ENCODE measurements around the gene FNBP1.
"Not testable (repeated sequence)": the region's sequence is repeated elsewhere in the genome, so short reads cannot be mapped to it uniquely, and the experiment has no call there.

FNBP1 gene

GRCh38 chr9:129918296-129918950, 124.6 kb downstream of the FNBP1 start:
- no peak for DNase-seq (ENCODE audit: low spot score)

DNA sequence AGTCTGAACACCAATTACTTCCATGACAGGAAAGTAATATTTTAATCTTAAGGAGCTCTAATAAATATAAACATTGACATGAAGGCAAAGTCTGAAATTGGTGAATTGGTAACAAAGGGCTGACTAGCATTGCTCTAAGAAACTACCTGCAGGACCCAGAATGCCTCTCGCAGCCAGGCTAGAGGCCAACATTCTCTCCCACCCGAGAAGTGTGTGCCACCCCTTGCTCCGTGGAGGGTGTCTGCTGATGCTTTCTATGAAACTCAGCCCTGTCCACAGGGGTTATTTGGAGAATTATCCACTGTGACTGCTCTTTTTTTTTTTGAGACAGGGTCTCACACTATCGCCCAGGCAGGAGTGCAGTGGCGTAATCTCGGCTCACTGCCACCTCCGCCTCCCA, 126.3 kb downstream of the FNBP1 start:
- DNase-seq (ENCODE audit: low spot score): no peak

DNA sequence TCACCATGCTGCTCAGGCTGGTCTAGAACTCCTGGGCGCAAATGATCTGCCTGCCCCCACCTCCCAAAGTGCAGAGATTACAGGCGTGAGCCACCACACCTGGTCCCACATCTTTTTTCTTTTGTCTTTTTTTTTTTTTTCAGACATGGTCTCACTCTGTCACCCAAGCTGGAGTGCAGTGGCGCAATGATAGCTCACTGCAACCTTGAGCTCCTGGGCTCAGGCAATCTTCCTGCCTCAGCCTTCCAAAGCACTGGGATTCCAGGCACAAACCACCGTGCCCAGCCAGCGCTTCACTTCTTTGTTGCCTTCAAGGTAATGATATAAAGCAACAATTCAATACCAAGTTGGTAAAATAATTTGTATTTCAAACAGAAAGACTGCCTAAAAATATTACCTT, 128.9 kb downstream of the FNBP1 start:
- DNase-seq (ENCODE audit: low spot score): no peak

DNA sequence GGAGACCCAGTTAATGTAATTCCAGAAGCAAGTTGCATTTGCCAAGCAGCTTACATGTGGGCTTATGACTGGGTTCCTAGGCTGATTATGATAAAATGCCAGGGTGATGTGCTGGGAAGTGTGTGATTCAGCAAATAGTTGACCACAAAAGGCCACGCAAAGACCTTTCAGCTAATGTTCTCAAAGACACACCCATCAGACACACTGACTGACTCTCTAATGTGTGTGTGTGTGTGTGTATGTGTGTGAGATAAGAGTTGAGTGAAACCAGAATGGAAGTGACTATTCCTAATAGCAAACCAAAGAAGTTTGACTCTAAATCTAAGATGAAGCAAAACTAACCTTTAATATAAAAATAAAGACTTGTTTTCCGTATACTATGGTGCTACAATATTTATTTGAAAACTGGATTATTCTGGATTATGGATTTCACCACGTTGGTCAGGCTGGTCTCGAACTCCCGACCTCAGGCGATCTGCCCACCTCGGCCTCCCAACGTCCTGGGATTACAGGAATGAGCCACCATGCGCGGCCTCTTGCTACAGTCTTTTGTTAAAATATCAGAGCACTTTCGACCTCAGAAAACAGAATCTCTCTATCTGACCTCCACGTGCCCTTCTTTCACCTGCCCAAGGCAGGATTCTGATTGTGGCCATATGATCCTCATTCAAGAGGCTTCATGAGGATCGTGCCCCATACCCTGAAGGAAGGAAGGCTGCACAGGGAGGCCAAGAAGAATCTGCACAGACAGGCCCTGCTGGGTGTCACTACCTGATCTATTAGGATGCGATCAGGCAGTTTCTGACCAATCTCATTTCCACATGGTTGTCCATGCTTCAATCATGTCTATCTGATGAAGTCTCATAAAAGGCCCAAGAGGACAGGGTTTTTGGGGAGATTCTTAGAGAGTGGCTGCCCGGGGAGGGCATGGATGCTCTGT, 132.1 kb downstream of the FNBP1 start:
- no peak for DNase-seq (ENCODE audit: low spot score)

GRCh38 chr9:129909851-129910250, 133.1 kb downstream of the FNBP1 start:
- no peak for DNase-seq (ENCODE audit: low spot score)

DNA sequence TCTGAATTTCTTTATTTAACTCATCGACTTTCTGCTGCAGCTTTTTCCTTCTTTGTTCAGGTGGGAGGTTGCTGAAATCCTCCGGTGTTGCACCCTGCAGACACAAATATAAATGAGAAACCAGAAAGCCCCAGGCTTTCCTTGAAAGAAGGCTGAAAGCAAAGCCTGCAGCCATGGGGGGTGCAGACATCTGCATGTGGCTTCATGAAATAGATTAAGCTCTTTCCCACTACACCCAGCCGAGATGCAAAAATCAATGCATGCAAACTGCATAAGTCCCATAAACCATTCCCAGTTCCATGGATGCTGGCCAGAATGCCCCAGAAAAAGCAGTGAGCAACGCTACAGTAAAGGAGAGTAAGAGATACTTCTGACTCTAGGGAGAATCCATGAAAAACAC, 134.1 kb downstream of the FNBP1 start:
- DNase-seq (ENCODE audit: low spot score): no peak

- no peak for DNase-seq (ENCODE audit: low spot score)
Measured at GRCh38 chr9:129907201-129907600, 135.8 kb downstream of the FNBP1 start.

DNA sequence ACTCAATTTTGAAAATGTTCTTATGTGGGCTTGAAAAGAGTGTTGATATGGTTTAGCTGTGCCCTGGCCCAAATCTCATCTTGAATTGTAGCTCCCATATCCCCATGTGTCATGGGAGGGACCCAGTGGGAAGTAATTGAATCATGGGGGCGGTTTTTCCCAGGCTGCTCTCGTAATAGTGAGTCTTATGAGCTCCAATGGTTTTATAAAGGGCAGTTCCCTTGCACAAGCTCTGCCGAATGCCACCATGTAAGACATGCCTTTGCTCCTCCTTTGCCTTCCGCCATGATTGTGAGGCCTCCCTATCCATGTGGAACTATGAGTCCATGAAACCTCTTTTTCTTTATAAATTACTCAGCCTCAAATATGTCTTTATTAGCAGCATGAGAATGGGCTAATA, 136.7 kb downstream of the FNBP1 start:
- DNase-seq (ENCODE audit: low spot score): no peak

DNA sequence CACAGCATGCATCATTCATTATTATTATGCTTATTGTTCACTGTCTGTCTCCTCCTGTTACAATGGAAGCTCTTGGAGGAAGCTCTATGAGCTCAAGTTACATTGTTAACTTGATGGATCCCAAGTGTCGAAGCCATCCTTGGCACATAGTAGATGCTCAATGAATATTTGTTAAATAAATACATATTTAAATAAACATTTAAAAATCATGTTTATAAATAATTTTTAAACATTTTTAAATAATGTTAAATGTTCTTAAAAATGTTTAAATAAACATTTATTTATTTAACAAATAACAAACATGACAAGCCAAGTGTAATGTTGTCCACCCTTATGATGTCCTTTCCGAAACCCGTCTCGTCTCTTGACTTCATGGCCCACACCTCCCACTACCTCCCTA, 138.3 kb downstream of the FNBP1 start:
- no peak for DNase-seq (ENCODE audit: low spot score)

GRCh38 chr9:129902740-129903134, 140.3 kb downstream of the FNBP1 start:
- no peak for DNase-seq (ENCODE audit: low spot score)

GRCh38 chr9:129901993-129902739, 140.8 kb downstream of the FNBP1 start:
- DNase-seq (ENCODE audit: low spot score): no peak

DNA sequence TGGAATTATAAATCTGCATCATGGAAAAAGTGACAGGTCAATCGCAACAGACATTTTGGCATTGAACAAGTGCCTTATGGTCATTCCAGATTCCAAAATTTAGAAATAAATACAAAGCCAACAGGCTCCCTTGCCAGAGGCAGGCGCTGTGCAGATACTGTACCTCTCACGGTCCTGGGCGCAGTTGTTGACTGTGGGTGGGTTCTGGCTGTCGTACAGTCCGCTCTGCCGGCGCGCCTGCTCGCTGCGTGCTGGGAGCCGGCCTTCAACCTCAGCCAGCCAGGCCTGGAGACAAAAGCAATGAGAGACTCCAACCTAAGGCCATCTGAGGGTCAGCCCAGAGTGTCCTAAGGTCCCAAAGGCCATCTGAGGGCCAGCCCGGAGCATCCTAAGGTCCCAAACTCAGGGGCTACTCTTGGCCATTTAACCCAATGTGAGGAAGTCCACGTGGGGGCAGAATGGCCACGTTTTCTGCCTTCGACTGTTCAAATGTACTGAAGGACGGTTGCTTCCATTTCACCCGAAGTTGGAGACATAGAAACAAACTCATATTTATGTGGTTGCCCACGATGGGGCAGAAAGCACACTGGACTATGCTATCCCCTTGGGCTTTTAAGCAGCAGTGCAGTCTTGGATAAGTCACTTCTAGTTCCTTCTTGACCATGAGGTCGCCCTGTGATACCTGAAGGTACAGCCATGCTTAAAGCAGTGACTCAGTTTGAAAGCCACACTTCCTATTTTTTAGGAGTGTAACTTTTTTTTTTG, 142.5 kb downstream of the FNBP1 start:
- DNase-seq (ENCODE audit: low spot score): no peak

DNA sequence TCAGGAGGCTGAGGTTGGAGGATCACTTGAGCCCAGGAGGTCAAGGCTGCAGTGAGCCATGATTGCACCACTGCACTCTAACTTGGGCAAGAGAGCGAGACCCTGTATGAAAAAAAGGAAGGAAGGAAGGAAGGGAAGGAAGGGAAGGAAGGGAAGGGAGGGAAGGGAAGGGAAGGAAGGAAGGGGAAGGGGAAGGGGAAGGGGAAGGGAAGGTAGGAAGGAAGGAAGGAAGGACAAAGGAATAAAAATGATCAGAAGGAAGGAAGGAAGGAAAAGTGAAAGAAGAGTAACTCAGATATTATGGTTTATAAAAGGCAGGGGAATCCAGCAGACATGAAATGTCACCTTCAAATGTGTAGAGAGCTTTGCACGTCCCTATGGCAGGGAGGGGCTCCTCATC, 143.4 kb downstream of the FNBP1 start:
- no peak for DNase-seq (ENCODE audit: low spot score)

DNA sequence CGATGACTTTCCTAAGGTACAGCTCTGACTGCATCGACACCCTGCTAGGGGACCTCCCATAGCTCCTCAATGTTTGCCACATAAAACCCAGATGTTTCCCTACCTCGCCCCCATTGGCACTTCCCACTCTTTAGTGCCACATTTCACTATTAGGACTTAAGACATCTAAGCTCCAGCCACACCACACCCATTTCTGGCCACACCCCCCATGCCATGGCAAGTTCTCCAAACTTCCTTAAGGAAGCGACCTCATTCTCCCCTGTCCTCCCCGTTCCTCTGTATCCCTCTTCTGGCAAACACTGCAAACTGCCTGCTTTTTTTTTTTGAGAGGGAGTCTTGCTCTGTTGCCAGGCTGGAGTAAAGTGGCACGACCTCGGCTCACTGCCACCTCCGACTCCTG, 144.8 kb downstream of the FNBP1 start:
- no peak for DNase-seq (ENCODE audit: low spot score)

DNA sequence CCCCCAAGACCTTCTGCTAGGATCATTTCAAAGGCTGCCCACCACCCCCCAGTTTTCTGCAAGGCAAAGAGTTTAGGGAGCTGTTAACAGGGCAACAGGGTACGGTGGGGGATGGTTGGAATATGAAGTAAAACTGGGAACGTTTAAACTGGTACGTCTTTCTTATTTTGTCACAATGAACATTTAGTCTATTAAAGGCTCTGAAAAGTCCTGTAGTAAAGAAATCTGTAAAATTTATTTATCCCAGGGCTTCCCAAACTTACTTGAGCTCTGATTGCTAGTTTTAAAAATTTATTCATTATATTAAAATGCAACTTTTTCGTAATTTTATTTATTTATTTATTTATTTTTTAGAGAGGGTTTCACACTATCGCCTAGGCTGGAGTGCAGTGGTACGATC, 145.7 kb downstream of the FNBP1 start:
- no peak for DNase-seq (ENCODE audit: low spot score)

GRCh38 chr9:129895376-129896268, 147.4 kb downstream of the FNBP1 start:
- DNase-seq (ENCODE audit: low spot score): no peak

- peak; percentile 57 for DNase-seq (ENCODE audit: low spot score)
Measured at GRCh38 chr9:129894120-129894823, 148.7 kb downstream of the FNBP1 start.

GRCh38 chr9:129891569-129891968, 151.4 kb downstream of the FNBP1 start:
- no peak for DNase-seq (ENCODE audit: low spot score)

- DNase-seq (ENCODE audit: low spot score): not testable (repeated sequence)
Measured at GRCh38 chr9:129890718-129891299, 152.2 kb downstream of the FNBP1 start.
